SK-N-SH treated with all-trans-retinoic acid at 6 μM for 48 hours (cell line): ENCODE data around the gene ARPC2.

Source experiments
- ATAC-seq: fragments of 200-7000 bp; cut with Tn5 transposase; 3 replicates; pipeline ENCODE4 v1.9.1; 2020; ENCODE audit warnings: mild to moderate bottlenecking, moderate library complexity
- BACH2 ChIP-seq: fragments of 250-450 bp; sonication (Bioruptor Pico); IDR thresholded peaks from 2 replicates; pipeline ENCODE4 v1.9.0; 2021; ENCODE audit warnings: mild to moderate bottlenecking, borderline replicate concordance
- CSDC2 ChIP-seq: fragments of 250-450 bp; sonication (Bioruptor Pico); IDR thresholded peaks from 2 replicates; pipeline ENCODE4 v1.5.0; 2020; ENCODE audit warnings: mild to moderate bottlenecking, moderate library complexity
- ESRRG ChIP-seq: fragments of 250-450 bp; sonication (Bioruptor Pico); IDR thresholded peaks from 2 replicates; pipeline ENCODE4 v1.6.1; 2021; ENCODE audit warnings: mild to moderate bottlenecking
- ISL1 ChIP-seq: fragments of 250-450 bp; sonication (Bioruptor Pico); IDR thresholded peaks from 2 replicates; pipeline ENCODE4 v2.1.2; 2022; ENCODE audit warnings: mild to moderate bottlenecking, moderate library complexity
- OSR1 ChIP-seq: fragments of 250-450 bp; sonication (Bioruptor Pico); IDR thresholded peaks from 2 replicates; pipeline ENCODE4 v1.8.0; 2022; ENCODE audit warnings: moderate library complexity, mild to moderate bottlenecking, inconsistent platforms
- PPARA ChIP-seq: fragments of 250-450 bp; sonication (Bioruptor Pico); IDR thresholded peaks from 2 replicates; pipeline ENCODE4 v1.5.0; 2020; ENCODE audit warnings: mild to moderate bottlenecking, borderline replicate concordance
- RARB ChIP-seq: fragments of 250-450 bp; sonication (Bioruptor Pico); IDR thresholded peaks from 2 replicates; pipeline ENCODE4 v1.8.0; 2021; ENCODE audit warnings: mild to moderate bottlenecking, moderate library complexity
- TCF4 ChIP-seq: fragments of 250-450 bp; sonication (Bioruptor Pico); IDR thresholded peaks from 2 replicates; pipeline ENCODE4 v1.8.0; 2021; ENCODE audit warnings: mild to moderate bottlenecking, moderate library complexity, borderline replicate concordance
- ZFP3 ChIP-seq: fragments of 250-450 bp; sonication (Bioruptor Pico); IDR thresholded peaks from 2 replicates; pipeline ENCODE4 v1.5.0; 2020; ENCODE audit warnings: mild to moderate bottlenecking, moderate library complexity
- ZFP30 ChIP-seq: fragments of 450-650 bp; formaldehyde crosslinking; IDR thresholded peaks from 2 replicates; pipeline ENCODE4 v1.5.0; 2022; ENCODE audit warnings: mild to moderate bottlenecking, moderate library complexity
- ZNF565 ChIP-seq: fragments of 450-650 bp; formaldehyde crosslinking; conservative IDR thresholded peaks from 2 replicates; pipeline ENCODE4 v1.5.0; 2020; ENCODE audit warnings: low read depth, mild to moderate bottlenecking, moderate library complexity
- ZNF70 ChIP-seq: fragments of 450-650 bp; formaldehyde crosslinking; IDR thresholded peaks from 2 replicates; pipeline ENCODE4 v1.5.0; 2020; ENCODE audit warnings: mild to moderate bottlenecking, moderate library complexity
- TF ChIP-seq, protein P1 (sequence below): fragments of 250-450 bp; sonication (Bioruptor Pico); IDR thresholded peaks from 2 replicates; pipeline ENCODE4 v1.5.0; 2020; ENCODE audit warnings: mild to moderate bottlenecking, moderate library complexity
- TF ChIP-seq, protein P2 (sequence below): fragments of 250-450 bp; sonication (Bioruptor Pico); IDR thresholded peaks from 2 replicates; pipeline ENCODE4 v1.5.1; 2021; ENCODE audit warnings: mild to moderate bottlenecking, moderate library complexity
- TF ChIP-seq, protein P3 (sequence below): fragments of 250-450 bp; sonication (Bioruptor Pico); IDR thresholded peaks from 2 replicates; pipeline ENCODE4 v1.5.1; 2020; ENCODE audit warnings: low read depth, mild to moderate bottlenecking, moderate library complexity
- TF ChIP-seq, protein P4 (sequence below): fragments of 250-450 bp; sonication (Bioruptor Pico); IDR thresholded peaks from 2 replicates; pipeline ENCODE4 v1.8.0; 2020; ENCODE audit warnings: mild to moderate bottlenecking, moderate library complexity, borderline replicate concordance

The ARPC2 gene

DNA sequence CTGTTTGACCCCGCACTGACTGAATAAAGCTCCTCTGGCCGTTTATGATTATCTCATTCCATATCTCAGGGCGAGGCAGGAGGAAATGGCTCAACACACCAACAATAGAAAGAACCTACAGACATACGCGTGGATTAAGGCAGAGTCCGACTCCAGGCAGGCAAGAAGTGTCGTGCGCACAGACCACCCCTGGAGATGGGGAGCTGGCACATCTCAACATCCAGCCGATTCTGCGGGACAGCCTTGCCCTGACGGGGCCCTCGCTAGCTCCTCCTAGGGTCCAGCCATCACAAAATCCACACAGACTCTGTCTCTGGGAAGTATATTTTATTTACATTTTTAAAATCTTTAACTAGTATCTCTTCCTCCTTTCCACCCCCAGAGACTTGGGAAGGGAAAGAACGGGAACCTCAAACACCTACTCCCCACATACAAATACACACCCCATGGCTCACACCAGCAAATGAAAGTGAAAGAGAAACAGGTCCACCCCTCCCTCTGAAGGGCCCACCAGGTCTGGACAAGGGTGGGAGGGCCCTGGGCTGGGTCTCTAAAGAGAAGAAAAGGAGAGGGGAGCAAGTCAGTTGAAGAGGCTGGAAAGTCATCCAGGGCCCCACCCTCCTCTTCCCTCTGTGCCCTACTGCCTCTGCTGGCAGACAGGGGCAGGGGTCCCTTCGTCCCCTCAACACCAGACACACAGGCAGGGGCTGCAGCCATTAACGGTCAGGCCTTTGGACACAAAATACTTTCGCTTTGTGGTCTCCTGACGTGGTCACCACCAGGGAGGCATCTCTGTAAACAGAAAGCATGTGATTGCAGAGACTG lies 47.0 kb downstream of the ARPC2 start (continued):
- TF ChIP-seq, protein P1, sequence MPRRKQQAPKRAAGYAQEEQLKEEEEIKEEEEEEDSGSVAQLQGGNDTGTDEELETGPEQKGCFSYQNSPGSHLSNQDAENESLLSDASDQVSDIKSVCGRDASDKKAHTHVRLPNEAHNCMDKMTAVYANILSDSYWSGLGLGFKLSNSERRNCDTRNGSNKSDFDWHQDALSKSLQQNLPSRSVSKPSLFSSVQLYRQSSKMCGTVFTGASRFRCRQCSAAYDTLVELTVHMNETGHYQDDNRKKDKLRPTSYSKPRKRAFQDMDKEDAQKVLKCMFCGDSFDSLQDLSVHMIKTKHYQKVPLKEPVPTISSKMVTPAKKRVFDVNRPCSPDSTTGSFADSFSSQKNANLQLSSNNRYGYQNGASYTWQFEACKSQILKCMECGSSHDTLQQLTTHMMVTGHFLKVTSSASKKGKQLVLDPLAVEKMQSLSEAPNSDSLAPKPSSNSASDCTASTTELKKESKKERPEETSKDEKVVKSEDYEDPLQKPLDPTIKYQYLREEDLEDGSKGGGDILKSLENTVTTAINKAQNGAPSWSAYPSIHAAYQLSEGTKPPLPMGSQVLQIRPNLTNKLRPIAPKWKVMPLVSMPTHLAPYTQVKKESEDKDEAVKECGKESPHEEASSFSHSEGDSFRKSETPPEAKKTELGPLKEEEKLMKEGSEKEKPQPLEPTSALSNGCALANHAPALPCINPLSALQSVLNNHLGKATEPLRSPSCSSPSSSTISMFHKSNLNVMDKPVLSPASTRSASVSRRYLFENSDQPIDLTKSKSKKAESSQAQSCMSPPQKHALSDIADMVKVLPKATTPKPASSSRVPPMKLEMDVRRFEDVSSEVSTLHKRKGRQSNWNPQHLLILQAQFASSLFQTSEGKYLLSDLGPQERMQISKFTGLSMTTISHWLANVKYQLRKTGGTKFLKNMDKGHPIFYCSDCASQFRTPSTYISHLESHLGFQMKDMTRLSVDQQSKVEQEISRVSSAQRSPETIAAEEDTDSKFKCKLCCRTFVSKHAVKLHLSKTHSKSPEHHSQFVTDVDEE (CRISPR knock-in tag): no peak
- TF ChIP-seq ZNF70: no peak

DNA sequence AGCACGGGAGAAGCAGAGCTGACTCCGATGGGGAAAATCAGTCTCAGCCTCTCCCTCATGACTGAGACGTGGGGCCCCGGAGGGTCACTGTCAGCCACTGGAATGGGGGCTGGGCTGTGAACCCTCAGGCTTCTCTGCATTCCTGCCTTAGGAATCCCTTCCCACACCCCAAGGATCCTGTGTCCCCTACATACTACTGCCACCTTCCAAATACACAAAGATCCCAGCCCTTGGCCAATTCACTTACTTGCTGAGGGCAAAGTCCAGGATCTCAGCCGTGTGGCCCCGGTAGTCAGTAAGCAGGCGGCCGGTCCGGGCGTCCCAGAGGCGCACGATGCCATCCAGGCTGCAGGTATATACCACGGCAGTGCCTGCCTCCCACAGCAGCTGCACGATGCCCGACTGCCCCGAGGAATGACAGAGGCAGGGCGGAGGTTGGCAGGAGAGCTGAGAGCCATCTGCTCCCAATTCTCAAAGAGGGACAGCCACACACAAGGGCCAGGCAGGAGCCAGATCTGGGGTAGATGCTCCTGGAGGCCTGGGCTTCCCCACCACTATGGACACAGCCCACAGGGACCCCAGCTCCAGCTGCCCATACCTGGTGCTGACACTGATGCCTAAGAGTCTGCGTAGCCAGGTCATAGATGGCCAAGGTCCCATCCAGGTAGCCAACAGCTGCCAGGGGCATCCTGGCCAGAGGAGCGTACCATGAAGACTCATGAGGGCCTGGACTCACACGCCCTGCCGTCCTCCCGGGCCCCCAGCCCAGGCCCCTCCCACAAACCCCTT lies 48.0 kb downstream of the ARPC2 start:
- ATAC-seq: no peak
- no peak for TF ChIP-seq ZFP3
- TF ChIP-seq CSDC2: no peak
- no peak for TF ChIP-seq ESRRG (CRISPR knock-in tag)
- no peak for TF ChIP-seq ZFP30 (CRISPR knock-in tag)
- TF ChIP-seq, protein P1 (CRISPR knock-in tag): no peak
- TF ChIP-seq ZNF70: no peak
- no peak for TF ChIP-seq PPARA (CRISPR knock-in tag)
- no peak for TF ChIP-seq ISL1
- TF ChIP-seq, protein P2, sequence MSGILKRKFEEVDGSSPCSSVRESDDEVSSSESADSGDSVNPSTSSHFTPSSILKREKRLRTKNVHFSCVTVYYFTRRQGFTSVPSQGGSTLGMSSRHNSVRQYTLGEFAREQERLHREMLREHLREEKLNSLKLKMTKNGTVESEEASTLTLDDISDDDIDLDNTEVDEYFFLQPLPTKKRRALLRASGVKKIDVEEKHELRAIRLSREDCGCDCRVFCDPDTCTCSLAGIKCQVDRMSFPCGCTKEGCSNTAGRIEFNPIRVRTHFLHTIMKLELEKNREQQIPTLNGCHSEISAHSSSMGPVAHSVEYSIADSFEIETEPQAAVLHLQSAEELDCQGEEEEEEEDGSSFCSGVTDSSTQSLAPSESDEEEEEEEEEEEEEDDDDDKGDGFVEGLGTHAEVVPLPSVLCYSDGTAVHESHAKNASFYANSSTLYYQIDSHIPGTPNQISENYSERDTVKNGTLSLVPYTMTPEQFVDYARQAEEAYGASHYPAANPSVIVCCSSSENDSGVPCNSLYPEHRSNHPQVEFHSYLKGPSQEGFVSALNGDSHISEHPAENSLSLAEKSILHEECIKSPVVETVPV: no peak
- no peak for TF ChIP-seq RARB (CRISPR knock-in tag)
- no peak for TF ChIP-seq OSR1
- TF ChIP-seq, protein P3, sequence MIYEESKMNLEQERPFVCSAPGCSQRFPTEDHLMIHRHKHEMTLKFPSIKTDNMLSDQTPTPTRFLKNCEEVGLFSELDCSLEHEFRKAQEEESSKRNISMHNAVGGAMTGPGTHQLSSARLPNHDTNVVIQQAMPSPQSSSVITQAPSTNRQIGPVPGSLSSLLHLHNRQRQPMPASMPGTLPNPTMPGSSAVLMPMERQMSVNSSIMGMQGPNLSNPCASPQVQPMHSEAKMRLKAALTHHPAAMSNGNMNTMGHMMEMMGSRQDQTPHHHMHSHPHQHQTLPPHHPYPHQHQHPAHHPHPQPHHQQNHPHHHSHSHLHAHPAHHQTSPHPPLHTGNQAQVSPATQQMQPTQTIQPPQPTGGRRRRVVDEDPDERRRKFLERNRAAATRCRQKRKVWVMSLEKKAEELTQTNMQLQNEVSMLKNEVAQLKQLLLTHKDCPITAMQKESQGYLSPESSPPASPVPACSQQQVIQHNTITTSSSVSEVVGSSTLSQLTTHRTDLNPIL: no peak
- TF ChIP-seq, protein P4, sequence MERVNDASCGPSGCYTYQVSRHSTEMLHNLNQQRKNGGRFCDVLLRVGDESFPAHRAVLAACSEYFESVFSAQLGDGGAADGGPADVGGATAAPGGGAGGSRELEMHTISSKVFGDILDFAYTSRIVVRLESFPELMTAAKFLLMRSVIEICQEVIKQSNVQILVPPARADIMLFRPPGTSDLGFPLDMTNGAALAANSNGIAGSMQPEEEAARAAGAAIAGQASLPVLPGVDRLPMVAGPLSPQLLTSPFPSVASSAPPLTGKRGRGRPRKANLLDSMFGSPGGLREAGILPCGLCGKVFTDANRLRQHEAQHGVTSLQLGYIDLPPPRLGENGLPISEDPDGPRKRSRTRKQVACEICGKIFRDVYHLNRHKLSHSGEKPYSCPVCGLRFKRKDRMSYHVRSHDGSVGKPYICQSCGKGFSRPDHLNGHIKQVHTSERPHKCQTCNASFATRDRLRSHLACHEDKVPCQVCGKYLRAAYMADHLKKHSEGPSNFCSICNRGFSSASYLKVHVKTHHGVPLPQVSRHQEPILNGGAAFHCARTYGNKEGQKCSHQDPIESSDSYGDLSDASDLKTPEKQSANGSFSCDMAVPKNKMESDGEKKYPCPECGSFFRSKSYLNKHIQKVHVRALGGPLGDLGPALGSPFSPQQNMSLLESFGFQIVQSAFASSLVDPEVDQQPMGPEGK (CRISPR knock-in tag): no peak
- TF ChIP-seq ZNF565 (CRISPR knock-in tag): no peak
- no peak for TF ChIP-seq BACH2

DNA sequence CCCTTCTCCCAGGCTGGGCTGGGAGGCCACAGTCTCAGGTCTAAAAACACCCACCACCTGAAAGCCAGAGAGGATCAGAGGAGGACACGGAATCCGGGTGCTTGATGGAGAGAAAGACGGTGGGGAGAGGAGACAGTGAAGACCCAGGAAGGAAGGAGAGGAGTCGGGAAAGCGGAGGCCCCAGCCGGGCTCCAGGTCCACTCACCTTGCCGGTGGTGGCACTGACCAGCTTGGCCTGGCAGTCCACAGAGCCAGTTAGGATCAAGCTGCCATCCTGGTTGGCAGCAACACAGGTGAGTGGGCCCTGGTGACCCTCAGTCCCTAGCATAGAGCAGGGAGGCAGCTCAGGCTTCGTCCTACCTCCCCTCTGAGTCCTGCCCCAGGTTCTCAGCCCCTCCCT lies 48.6 kb downstream of the ARPC2 start:
- TF ChIP-seq PPARA (CRISPR knock-in tag) (no peak), TCF4 (CRISPR knock-in tag) (no peak), RARB (CRISPR knock-in tag) (no peak), CSDC2 (no peak)
- TF ChIP-seq, protein P1 (CRISPR knock-in tag): no peak
- ATAC-seq: no peak
